Progenitor cell of endocrine pancreas (in vitro differentiated cells): ENCODE data around the gene TMSB4Y. TPM values are rescaled to one million over a fixed set of nuclear protein-coding genes. Genes with fewer than 3 reads are reported as not detected.

Source experiments
- DNase-seq: peaks from one replicate; pipeline ENCODE4 v3.0.0; 2021; ENCODE audit warnings: low spot score; ENCODE audit not compliant: unreplicated experiment
- H3K27ac Mint-ChIP-seq: 2 replicates; pipeline ENCODE4 v1.8.0; 2021; ENCODE audit warnings: mild to moderate bottlenecking, moderate library complexity, mixed read lengths
- H3K27me3 Mint-ChIP-seq: 2 replicates; pipeline ENCODE4 v1.8.0; 2021; ENCODE audit warnings: mixed read lengths
- H3K36me3 Mint-ChIP-seq: 2 replicates; pipeline ENCODE4 v1.8.0; 2022; ENCODE audit warnings: mixed read lengths; ENCODE audit not compliant: insufficient read depth
- H3K4me1 Mint-ChIP-seq: 2 replicates; pipeline ENCODE4 v1.8.0; 2021; ENCODE audit warnings: low read depth, mixed read lengths
- H3K4me3 Mint-ChIP-seq: 2 replicates; pipeline ENCODE4 v1.8.0; 2021; ENCODE audit warnings: low read depth, mild to moderate bottlenecking, moderate library complexity, mixed read lengths
- H3K9me3 Mint-ChIP-seq: 2 replicates; pipeline ENCODE4 v1.8.0; 2021; ENCODE audit warnings: low read depth, mixed read lengths
- CTCF ChIP-seq: fragments of 200-600 bp; sonication (generic); IDR thresholded peaks from one replicate; pipeline ENCODE4 v1.5.0; 2021; ENCODE audit warnings: antibody characterized with exemption, mild to moderate bottlenecking; ENCODE audit not compliant: unreplicated experiment
- long read RNA-seq: library from polyadenylated mRNA; unstranded; transcript quantifications from one replicate; pipeline ENCODE4 v2.0.0, GENCODE V29; 2020
- total RNA-seq: library from RNA; stranded (reverse); gene quantifications from 2 replicates; pipeline ENCODE4 v1.2.1, GENCODE V29; 2021

Gene TMSB4Y
- total RNA-seq, result not detected in 2 replicates
- long read RNA-seq, result 0 reads

- Mint-ChIP-seq H3K4me3 (no peak within 1 kb of the TSS), H3K9me3 (no peaks in the 10 kb centered on the region), H3K4me1 (no peaks in the 10 kb centered on the region), H3K36me3 (no peaks in the 10 kb centered on the region), H3K27ac (no peak within 1 kb of the TSS), H3K27me3 (no peaks in the 10 kb centered on the region)
- TF ChIP-seq CTCF, result no peak
- DNase-seq, result no peak
Observed at GRCh38 chrY:13703568-13703968, at the start of gene TMSB4Y. TMSB4Y (plus strand) TSS chrY:13703899.

DNA sequence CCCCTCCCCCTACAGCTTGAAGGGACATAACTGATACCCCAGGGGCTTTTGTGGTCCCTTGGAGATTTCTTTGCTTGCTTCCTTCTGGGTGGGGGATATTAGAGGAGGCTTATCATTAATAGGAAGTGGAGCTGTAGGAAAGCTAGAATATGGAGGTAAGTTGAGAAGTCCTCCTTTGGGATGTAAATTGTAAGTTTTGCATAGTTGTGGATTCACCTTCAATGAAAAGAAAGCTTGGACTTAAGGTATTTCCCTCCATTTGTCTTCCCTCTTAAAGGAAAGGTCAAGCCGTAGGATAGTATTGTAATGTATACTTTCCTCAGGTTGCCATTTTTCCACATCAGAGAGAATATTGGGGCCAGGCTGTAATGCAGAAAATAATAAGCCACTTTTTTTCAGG is 39.5 kb upstream of the TMSB4Y start:
- Mint-ChIP-seq H3K9me3 (no peaks in the 10 kb centered on the region), H3K27me3 (no peaks in the 10 kb centered on the region), H3K4me1 (no peaks in the 10 kb centered on the region), H3K4me3 (no peak overlapping the region), H3K36me3 (no peaks in the 10 kb centered on the region), H3K27ac (no peak overlapping the region)
- no peak for DNase-seq
- TF ChIP-seq CTCF, result no peak

- Mint-ChIP-seq H3K36me3 (no peaks in the 10 kb centered on the region), H3K27ac (no peak overlapping the region), H3K27me3 (no peaks in the 10 kb centered on the region), H3K4me3 (no peak overlapping the region), H3K4me1 (no peaks in the 10 kb centered on the region), H3K9me3 (no peaks in the 10 kb centered on the region)
- no peak for TF ChIP-seq CTCF
- no peak for DNase-seq
Observed at GRCh38 chrY:13671122-13671521, 32.6 kb upstream of the TMSB4Y start.

DNA sequence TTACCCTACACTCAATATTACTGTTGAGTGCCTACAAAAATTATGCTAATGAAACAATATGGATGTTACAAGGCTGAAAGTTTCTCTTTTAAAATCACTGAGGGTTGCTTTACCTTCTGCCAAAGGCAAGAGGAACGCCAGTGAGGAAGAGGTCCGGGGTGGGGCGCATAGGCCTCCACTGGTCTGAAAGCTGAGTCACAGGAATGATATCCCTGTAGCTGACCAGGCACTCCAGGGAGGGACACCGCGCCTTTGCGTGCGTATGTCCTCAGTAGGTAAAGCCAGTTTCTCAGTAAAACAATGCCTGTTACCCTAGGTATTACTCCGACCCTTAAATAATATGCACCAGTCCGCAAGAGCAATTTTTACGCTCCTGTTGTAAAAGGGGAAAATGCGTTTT is 1.4 kb upstream of the TMSB4Y start:
- no peak overlapping the region for H3K4me3 Mint-ChIP-seq
- H3K27me3 Mint-ChIP-seq, result no peaks in the 10 kb centered on the region
- no peak for DNase-seq
- no peak for TF ChIP-seq CTCF
- H3K9me3 Mint-ChIP-seq, result no peaks in the 10 kb centered on the region
- H3K4me1 Mint-ChIP-seq, result no peaks in the 10 kb centered on the region
- H3K36me3 Mint-ChIP-seq, result no peaks in the 10 kb centered on the region
- no peak overlapping the region for H3K27ac Mint-ChIP-seq

- no peaks in the 10 kb centered on the region for H3K9me3 Mint-ChIP-seq
- no peaks in the 10 kb centered on the region for H3K36me3 Mint-ChIP-seq
- TF ChIP-seq CTCF, result no peak
- no peak overlapping the region for H3K27ac Mint-ChIP-seq
- no peak overlapping the region for H3K4me3 Mint-ChIP-seq
- H3K27me3 Mint-ChIP-seq, result no peaks in the 10 kb centered on the region
- DNase-seq, result no peak
- H3K4me1 Mint-ChIP-seq, result no peaks in the 10 kb centered on the region
Observed at GRCh38 chrY:13704121-13704930, 627 bp downstream of the TMSB4Y start.
